Measurements from ENCODE around the gene CSDE1. TPM values are rescaled to one million over a fixed set of nuclear protein-coding genes. Genes with fewer than 3 reads are reported as not detected.
"Not testable (repeated sequence)": the region's sequence is repeated elsewhere in the genome, so short reads cannot be mapped to it uniquely, and the experiment has no call there.

CSDE1 gene
- total RNA-seq, 1 experiment from 2014 or later = 812 TPM

- TF ChIP-seq EZH2 (IDR thresholded peaks at IDR 0.05; ENCODE audit: borderline replicate concordance, low read depth, low read length, poor library complexity, severe bottlenecking) (no peak), CTCF (conservative IDR thresholded peaks at IDR 0.05; ENCODE audit: low read depth, low read length) (no peak)
- POLR2A ChIA-PET (ENCODE audit: low non-redundant PET) = no interaction called here
- Histone ChIP-seq H3K9me3 (ENCODE audit: low read depth, low read length, poor library complexity, severe bottlenecking) (no peaks in the 10 kb centered on the region), H3K4me1 (ENCODE audit: insufficient read depth, low read length, poor library complexity, severe bottlenecking) (peaks cover 29% of the 10 kb centered on the region), H3K36me3 (ENCODE audit: insufficient read depth, low read length, poor library complexity, severe bottlenecking) (no peaks in the 10 kb centered on the region), H3K27ac (ENCODE audit: low read depth, low read length, poor library complexity, severe bottlenecking) (peak overlapping the region; percentile 100), H3K27me3 (replicated peaks; ENCODE audit: insufficient read depth, low read depth, low read length, poor library complexity) (no peaks in the 10 kb centered on the region), H3K4me3 (ENCODE audit: low read depth, low read length, poor library complexity, severe bottlenecking) (peak overlapping the region; percentile 83)
- no TSS peak for BruUV-seq (replicated peaks)
- intact Hi-C loops (cut with micrococcal nuclease; ENCODE audit: unreplicated experiment) = no loop called here
- peak; percentile 58 for DNase-seq (ENCODE audit: low spot score)
- CTCF ChIA-PET = no interaction called here
These were observed 782 bp downstream of the CSDE1 start for GRCh38 chr1:114756949-114757454.

- TSS peak; percentile 34 for BruUV-seq (replicated peaks)
- no peak for DNase-seq (ENCODE audit: low spot score)
- ChIA-PET CTCF (no interaction called here), POLR2A (ENCODE audit: low non-redundant PET) (interaction anchor here (0.7 kb wide), 1 partner anchor 127 kb away, joined by 3 read pairs; no protein-coding TSS in a partner anchor)
- no peak for TF ChIP-seq CTCF (conservative IDR thresholded peaks at IDR 0.05; ENCODE audit: low read depth, low read length)
- TF ChIP-seq EZH2 (IDR thresholded peaks at IDR 0.05; ENCODE audit: borderline replicate concordance, low read depth, low read length, poor library complexity, severe bottlenecking) = no peak
- H3K27me3 ChIP-seq (replicated peaks; ENCODE audit: insufficient read depth, low read depth, low read length, poor library complexity) = no peaks in the 10 kb centered on the region
- intact Hi-C loops (cut with micrococcal nuclease; ENCODE audit: unreplicated experiment) = no loop called here
- H3K9me3 ChIP-seq (ENCODE audit: low read depth, low read length, poor library complexity, severe bottlenecking) = no peaks in the 10 kb centered on the region
- H3K27ac ChIP-seq (ENCODE audit: low read depth, low read length, poor library complexity, severe bottlenecking) = peak overlapping the region; percentile 100
- peaks cover 29% of the 10 kb centered on the region for H3K4me1 ChIP-seq (ENCODE audit: insufficient read depth, low read length, poor library complexity, severe bottlenecking)
- H3K36me3 ChIP-seq (ENCODE audit: insufficient read depth, low read length, poor library complexity, severe bottlenecking) = no peaks in the 10 kb centered on the region
- H3K4me3 ChIP-seq (ENCODE audit: low read depth, low read length, poor library complexity, severe bottlenecking) = peak overlapping the region; percentile 83
These were observed 1.5 kb downstream of the CSDE1 start for GRCh38 chr1:114756009-114756892.

GRCh38 chr1:114755006-114755931 is 2.5 kb downstream of the CSDE1 start:
- POLR2A ChIA-PET (ENCODE audit: low non-redundant PET) = interaction anchor here (0.7 kb wide), 1 partner anchor 128 kb away, joined by 3 read pairs; no protein-coding TSS in a partner anchor
- TF ChIP-seq CTCF (conservative IDR thresholded peaks at IDR 0.05; ENCODE audit: low read depth, low read length) = no peak
- TF ChIP-seq EZH2 (IDR thresholded peaks at IDR 0.05; ENCODE audit: borderline replicate concordance, low read depth, low read length, poor library complexity, severe bottlenecking) = no peak

GRCh38 chr1:114753702-114754101 is 4.1 kb downstream of the CSDE1 start:
- H3K36me3 ChIP-seq (ENCODE audit: insufficient read depth, low read length, poor library complexity, severe bottlenecking) = peaks cover 23% of the 10 kb centered on the region
- POLR2A ChIA-PET (ENCODE audit: low non-redundant PET); DNase-seq (ENCODE audit: low spot score); CTCF ChIA-PET; H3K9me3 ChIP-seq (ENCODE audit: low read depth, low read length, poor library complexity, severe bottlenecking); H3K27me3 ChIP-seq (replicated peaks; ENCODE audit: insufficient read depth, low read depth, low read length, poor library complexity); H3K4me3 ChIP-seq (ENCODE audit: low read depth, low read length, poor library complexity, severe bottlenecking); H3K27ac ChIP-seq (ENCODE audit: low read depth, low read length, poor library complexity, severe bottlenecking); BruUV-seq (replicated peaks); intact Hi-C loops (cut with micrococcal nuclease; ENCODE audit: unreplicated experiment): not testable (repeated sequence)
- peaks cover 29% of the 10 kb centered on the region for H3K4me1 ChIP-seq (ENCODE audit: insufficient read depth, low read length, poor library complexity, severe bottlenecking)

More at GRCh38 chr1:114755006-114755931, 2.5 kb downstream of the CSDE1 start:
- Histone ChIP-seq H3K27me3 (replicated peaks; ENCODE audit: insufficient read depth, low read depth, low read length, poor library complexity) (no peaks in the 10 kb centered on the region), H3K4me1 (ENCODE audit: insufficient read depth, low read length, poor library complexity, severe bottlenecking) (peaks cover 29% of the 10 kb centered on the region), H3K9me3 (ENCODE audit: low read depth, low read length, poor library complexity, severe bottlenecking) (no peaks in the 10 kb centered on the region), H3K27ac (ENCODE audit: low read depth, low read length, poor library complexity, severe bottlenecking) (peak overlapping the region; percentile 54), H3K4me3 (ENCODE audit: low read depth, low read length, poor library complexity, severe bottlenecking) (peak overlapping the region; percentile 83), H3K36me3 (ENCODE audit: insufficient read depth, low read length, poor library complexity, severe bottlenecking) (peaks cover 7% of the 10 kb centered on the region)
- DNase-seq (ENCODE audit: low spot score) = peak; percentile 17
- CTCF ChIA-PET = no interaction called here
- no TSS peak for BruUV-seq (replicated peaks)
- intact Hi-C loops (cut with micrococcal nuclease; ENCODE audit: unreplicated experiment) = no loop called here

All from A673 (cell line).